Lower lobe of right lung (tissue), 2 donors: Measurements from ENCODE around the gene CXXC4. TPM values are rescaled to one million over a fixed set of nuclear protein-coding genes. Genes with fewer than 3 reads are reported as not detected.

Experiments used
- ATAC-seq, 2 donors: fragments of 200-7000 bp; cut with Tn5 transposase; one replicate each; pipeline ENCODE4 v1.9.1; 2020 to 2022; ENCODE audit warnings: mild to moderate bottlenecking in 2 of 2, moderate library complexity in 2 of 2
- DNase-seq: peaks from one replicate; pipeline ENCODE4 v3.0.0-alpha.2; 2020
- H3K27ac ChIP-seq: fragments of 200-600 bp; one replicate; pipeline ENCODE4 v1.8.0; 2022
- H3K27me3 ChIP-seq: fragments of 200-600 bp; one replicate; pipeline ENCODE4 v1.8.0; 2022; ENCODE audit warnings: low read depth
- H3K36me3 ChIP-seq: fragments of 200-600 bp; one replicate; pipeline ENCODE4 v1.8.0; 2022; ENCODE audit warnings: mild to moderate bottlenecking
- H3K4me1 ChIP-seq: fragments of 200-600 bp; one replicate; pipeline ENCODE4 v1.8.0; 2022
- H3K4me3 ChIP-seq: fragments of 200-600 bp; one replicate; pipeline ENCODE4 v1.8.0; 2022; ENCODE audit warnings: mild to moderate bottlenecking
- H3K9me3 ChIP-seq: fragments of 200-600 bp; one replicate; pipeline ENCODE4 v1.8.0; 2022
- intact Hi-C: fragments of 100-400 bp; cut with DNase I; formaldehyde crosslinking; loops from one replicate; pipeline ENCODE4 v1.11.0; 2022
- total RNA-seq: library from RNA; stranded (reverse); fragmentation: NEBNext Ultra II Directional; extraction: Animal tissue kit (Norgen Biotek cat#: 25700); gene quantifications from one replicate; pipeline ENCODE4 v1.2.1, GENCODE V29; 2021
- TF ChIP-seq, protein P1 (sequence below): fragments of 200-600 bp; IDR thresholded peaks from one replicate; pipeline ENCODE4 v1.8.0; 2022; ENCODE audit warnings: antibody characterized with exemption, mild to moderate bottlenecking
- donor health status: DM: no; HTN: yes; CAD: no; lungs with severe emphysema.

The CXXC4 gene
- total RNA-seq, 1 donor from 2014 or later, result 1.9 TPM

DNA sequence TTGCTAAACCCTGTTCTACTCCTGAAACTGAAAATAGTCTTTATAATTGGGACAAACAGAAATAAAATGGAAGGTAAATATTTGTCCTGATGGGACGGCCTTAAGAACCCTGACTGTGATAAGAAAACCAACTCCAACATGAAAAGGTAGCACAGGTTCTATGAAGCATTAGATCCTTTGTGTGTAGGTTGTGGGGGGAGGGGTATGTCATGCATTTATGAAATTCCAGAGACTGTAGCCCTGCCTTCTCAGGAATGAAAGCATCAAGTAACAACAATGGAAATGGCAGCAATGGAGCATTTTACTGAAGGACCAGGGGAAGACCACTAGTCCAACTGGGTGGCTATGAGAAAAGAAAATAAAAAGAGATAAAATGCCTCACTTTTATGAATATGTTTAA, 23.9 kb downstream of the CXXC4 start:
- TF ChIP-seq, protein P1, sequence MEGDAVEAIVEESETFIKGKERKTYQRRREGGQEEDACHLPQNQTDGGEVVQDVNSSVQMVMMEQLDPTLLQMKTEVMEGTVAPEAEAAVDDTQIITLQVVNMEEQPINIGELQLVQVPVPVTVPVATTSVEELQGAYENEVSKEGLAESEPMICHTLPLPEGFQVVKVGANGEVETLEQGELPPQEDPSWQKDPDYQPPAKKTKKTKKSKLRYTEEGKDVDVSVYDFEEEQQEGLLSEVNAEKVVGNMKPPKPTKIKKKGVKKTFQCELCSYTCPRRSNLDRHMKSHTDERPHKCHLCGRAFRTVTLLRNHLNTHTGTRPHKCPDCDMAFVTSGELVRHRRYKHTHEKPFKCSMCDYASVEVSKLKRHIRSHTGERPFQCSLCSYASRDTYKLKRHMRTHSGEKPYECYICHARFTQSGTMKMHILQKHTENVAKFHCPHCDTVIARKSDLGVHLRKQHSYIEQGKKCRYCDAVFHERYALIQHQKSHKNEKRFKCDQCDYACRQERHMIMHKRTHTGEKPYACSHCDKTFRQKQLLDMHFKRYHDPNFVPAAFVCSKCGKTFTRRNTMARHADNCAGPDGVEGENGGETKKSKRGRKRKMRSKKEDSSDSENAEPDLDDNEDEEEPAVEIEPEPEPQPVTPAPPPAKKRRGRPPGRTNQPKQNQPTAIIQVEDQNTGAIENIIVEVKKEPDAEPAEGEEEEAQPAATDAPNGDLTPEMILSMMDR, result no peak
- H3K9me3 ChIP-seq, result no peaks in the 10 kb centered on the region
- intact Hi-C loops, result no loop called here
- H3K27me3 ChIP-seq, result no peaks in the 10 kb centered on the region
- H3K4me3 ChIP-seq, result no peak overlapping the region
- ATAC-seq, result no peak
- no peak for DNase-seq
- no peaks in the 10 kb centered on the region for H3K36me3 ChIP-seq
- H3K4me1 ChIP-seq, result no peaks in the 10 kb centered on the region
- H3K27ac ChIP-seq, result no peak overlapping the region

DNA sequence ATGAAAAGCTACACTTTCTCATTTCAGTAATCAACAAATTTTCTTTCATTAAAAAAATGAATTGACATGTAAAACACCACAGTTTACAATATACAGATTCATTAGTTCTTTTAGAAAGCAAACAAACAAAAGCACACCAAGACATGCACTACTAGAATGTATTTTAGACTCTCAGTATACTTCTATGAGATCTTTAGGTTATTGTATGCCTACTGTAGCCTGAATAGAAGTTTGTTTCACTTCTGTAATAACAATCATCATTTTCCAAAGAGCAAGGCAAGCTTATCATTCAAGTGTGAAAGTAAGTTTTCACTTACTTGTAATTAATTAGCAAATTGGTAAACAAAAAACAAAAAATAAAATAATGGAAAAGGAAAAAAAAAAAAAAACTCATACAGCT, 24.9 kb downstream of the CXXC4 start:
- Histone ChIP-seq H3K4me1 (no peaks in the 10 kb centered on the region), H3K4me3 (no peak overlapping the region), H3K27me3 (no peaks in the 10 kb centered on the region), H3K36me3 (no peaks in the 10 kb centered on the region), H3K27ac (no peak overlapping the region), H3K9me3 (no peaks in the 10 kb centered on the region)
- DNase-seq (no peak), ATAC-seq (no peak)
- intact Hi-C loops, result no loop called here
- TF ChIP-seq, protein P1, result no peak

DNA sequence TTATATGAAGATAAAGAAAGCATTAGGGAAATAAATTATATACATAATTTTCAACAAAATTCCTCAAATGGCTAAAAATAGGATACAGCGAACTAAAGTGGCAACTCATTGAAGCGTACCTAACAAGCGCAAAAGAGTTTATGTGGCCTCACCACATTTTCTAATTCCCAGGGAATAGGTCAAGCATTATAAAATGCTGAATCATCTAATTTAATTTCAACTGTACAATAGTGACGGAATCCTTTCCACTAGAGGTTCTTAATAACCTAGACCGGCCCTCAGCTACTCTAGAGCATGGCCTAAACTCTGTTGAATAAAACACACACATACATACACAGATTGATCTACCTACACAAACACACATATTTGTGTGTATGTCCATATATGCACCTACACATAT, 29.1 kb downstream of the CXXC4 start:
- intact Hi-C loops, result no loop called here
- no peak overlapping the region for H3K4me3 ChIP-seq
- H3K27ac ChIP-seq, result no peak overlapping the region
- H3K4me1 ChIP-seq, result no peaks in the 10 kb centered on the region
- no peaks in the 10 kb centered on the region for H3K36me3 ChIP-seq
- H3K27me3 ChIP-seq, result no peaks in the 10 kb centered on the region
- no peaks in the 10 kb centered on the region for H3K9me3 ChIP-seq
- DNase-seq (no peak), ATAC-seq (no peak)
- TF ChIP-seq, protein P1, result no peak

DNA sequence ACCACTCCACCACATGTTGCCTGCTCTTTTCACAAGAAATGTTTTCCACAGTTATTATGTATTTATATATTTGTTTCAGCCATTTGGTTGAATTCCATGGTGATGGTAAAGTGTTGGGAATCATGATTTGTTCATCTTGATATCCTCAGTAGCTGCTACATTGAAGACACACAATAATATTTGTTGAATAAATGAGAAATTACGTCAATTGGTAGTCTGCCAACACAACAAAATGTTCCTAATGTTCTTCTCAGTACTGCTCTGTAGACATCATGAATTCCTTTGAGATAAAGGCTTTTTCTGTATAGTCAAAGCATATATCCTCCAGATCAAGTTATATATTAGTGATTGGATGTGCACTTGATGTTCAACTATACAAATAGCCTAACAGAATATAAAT, 29.5 kb downstream of the CXXC4 start:
- H3K36me3 ChIP-seq, result no peaks in the 10 kb centered on the region
- intact Hi-C loops, result no loop called here

DNA sequence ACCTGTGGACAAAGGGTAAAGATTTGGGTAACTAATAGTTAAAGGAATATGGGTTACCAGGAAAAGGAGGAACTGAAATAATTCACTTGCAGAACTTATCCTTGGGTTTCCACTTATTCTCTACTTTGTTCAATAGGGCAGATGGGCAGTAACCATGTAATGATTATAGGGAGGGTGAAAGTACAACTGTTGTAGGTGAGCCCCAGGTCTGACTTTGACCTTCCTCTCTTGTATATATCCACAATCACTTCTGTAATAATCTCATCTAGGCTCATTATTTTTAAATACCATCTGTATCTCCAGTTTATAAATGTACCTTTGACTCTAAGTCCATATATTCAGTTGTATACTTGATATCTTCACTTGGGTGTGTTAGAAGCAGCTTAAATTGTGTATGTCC, 32.1 kb downstream of the CXXC4 start:
- Histone ChIP-seq H3K4me1 (no peaks in the 10 kb centered on the region), H3K4me3 (no peak overlapping the region), H3K36me3 (no peaks in the 10 kb centered on the region), H3K9me3 (no peaks in the 10 kb centered on the region), H3K27ac (no peak overlapping the region), H3K27me3 (no peaks in the 10 kb centered on the region)
- ATAC-seq, result no peak
- DNase-seq, result no peak
- TF ChIP-seq, protein P1, result no peak
- intact Hi-C loops, result no loop called here

More for the DNA sequence above, 29.5 kb downstream of the CXXC4 start:
- Histone ChIP-seq H3K27me3 (no peaks in the 10 kb centered on the region), H3K4me3 (no peak overlapping the region), H3K4me1 (no peaks in the 10 kb centered on the region), H3K27ac (no peak overlapping the region), H3K9me3 (no peaks in the 10 kb centered on the region)
- DNase-seq, result no peak
- TF ChIP-seq, protein P1, result no peak
- no peak for ATAC-seq
